Heart left ventricle (tissue), 13 donors: ENCODE data around the gene CDH11.

ENCODE experiments used
- CTCF ChIP-seq, 12 donors: fragments of 200-600 bp; sonication (generic) in 4 of 12; IDR thresholded peaks; one replicate each; pipeline versions ENCODE4 v1.5.0 to v1.8.0; 2018 to 2022; ENCODE audit warnings: antibody characterized with exemption in 12 of 12, mild to moderate bottlenecking in 5 of 12
- POLR2A ChIP-seq, 2 donors: fragments of 450-650 bp; IDR thresholded peaks; one replicate each; pipeline ENCODE4 v1.6.1; 2017; ENCODE audit warnings: antibody characterized with exemption in 2 of 2, mild to moderate bottlenecking in 2 of 2, moderate library complexity in 2 of 2
- donor health status: ischemic (EF 13 %, LVEDD 7.1; RV severe dilation, severe dysfunction).
- donor health status: DM: no; HTN: yes; CAD: no.
- donor health status: DM: no; HTN: no; CAD: no.
- donor health status: ischemic (EF 25% LVEDD 6.9; RV normal size, moderate dysfunction).
- donor health status: ischemic (EF 25% LVEDD 5.7; RV mildly dilated, moderate dysfunction).
- donor health status: ischemic (EF 35%, LVEDD 5.7; RV mildly dilated, moderate dysfunction).
- donor health status: nonischemic (EF 11% LVEDD 7.7; RV severe dilation, severe dysfunction).
- donor health status: DM: yes; HTN: yes; CAD: no.
- donor health status: PGD.
- donor health status: ischemic (EF 29% LVEDD 5.4; RV normal size, mild dysfunction).
- donor health status: nonischemic (EF 23%, LVEDD 6.1; RV moderate dilation, normal function).

GRCh38 chr16:65062736-65063583 lies 58.9 kb downstream of the CDH11 start:
- TF ChIP-seq POLR2A (IDR thresholded peaks at IDR 0.05) (no peak), CTCF (IDR thresholded peaks at IDR 0.05) (no peak)
